HuH-7 (cell line): ENCODE results near the gene ARL2BP.

ENCODE experiments used
- DNase-seq: peaks from one replicate; pipeline ENCODE4 v3.0.0; 2011; ENCODE audit warnings: low spot score

Gene ARL2BP

DNA sequence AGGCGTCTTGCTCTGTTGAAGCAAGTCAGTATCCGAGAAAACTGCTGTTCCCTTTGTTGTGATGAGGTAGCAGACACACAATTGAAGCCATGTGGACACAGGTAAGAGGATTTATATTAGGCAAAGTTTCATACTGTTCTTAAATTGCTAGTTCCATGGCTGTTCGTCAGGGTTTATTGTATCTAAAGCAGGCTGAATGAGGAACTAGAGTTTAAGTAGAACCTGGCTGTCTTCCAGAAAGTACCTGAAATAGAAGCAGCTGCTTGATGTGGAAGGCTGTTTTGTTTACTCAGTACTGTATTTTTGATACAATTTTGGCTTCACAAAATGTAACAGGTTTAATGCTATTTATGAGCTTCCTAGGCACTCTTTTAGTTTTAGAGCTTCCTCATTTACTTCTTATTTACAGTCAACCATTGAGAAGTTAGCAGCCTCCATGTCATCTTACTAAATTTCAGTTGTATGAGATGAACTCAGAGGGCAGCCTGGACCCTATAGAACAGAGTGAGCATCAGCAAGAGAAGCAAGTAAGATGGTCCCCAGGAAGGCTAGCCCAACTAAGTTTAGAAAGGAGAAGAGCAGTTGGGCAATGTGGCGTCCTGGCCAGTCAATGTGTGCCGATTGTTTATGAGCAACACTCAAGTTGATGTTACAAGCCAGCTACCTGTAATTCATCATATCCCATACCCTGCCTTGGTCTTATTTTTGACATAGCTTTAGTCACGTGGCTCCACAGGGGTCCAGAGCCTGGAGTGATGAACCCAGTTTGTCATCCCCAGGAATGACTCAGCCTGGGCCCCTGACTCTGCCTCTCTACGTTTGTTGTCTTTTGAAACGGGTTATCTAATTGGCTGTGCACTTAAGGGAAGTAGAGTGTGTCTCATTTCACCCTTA, 9.7 kb upstream of the ARL2BP start:
- DNase-seq: no peak

GRCh38 chr16:57236022-57236350, 9.1 kb upstream of the ARL2BP start:
- DNase-seq: no peak

DNA sequence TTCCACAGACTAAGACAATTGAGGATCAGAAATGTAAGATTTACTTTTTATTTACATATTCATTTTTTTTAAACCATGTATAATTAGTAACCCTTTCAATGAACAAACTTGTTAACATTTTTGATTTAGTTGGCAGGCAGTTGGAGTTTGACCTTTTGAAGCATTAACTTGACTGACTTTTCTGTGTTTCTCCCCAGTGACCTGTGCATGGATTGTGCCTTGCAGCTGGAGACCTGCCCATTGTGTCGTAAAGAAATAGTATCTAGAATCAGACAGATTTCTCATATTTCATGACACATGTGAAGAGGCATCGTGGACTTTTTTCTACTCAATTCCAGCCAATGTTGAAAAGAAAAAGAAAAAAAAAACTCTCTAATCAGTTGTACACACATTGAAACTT, 6.4 kb upstream of the ARL2BP start:
- DNase-seq: no peak

GRCh38 chr16:57239107-57239506, 6.0 kb upstream of the ARL2BP start:
- no peak for DNase-seq

DNA sequence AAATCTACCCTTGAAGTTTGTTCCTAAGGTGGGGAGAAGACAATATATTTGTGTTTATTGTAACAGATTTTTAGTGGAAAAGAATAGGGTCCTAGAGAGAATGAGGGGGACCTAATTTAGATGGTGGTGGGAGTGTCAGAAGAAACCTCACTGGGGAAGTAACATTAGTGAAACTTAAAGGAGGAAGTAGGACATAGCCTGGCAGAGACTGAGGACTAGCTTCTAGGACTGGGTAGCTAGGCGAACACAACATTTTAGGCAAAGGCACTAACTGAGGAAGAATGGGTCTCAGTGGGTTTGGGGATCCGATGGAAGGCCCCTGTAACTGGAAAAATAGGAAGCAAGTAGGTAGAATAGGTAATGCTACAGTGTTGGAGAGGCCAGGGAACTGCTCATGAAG, 4.2 kb upstream of the ARL2BP start:
- DNase-seq: no peak

DNA sequence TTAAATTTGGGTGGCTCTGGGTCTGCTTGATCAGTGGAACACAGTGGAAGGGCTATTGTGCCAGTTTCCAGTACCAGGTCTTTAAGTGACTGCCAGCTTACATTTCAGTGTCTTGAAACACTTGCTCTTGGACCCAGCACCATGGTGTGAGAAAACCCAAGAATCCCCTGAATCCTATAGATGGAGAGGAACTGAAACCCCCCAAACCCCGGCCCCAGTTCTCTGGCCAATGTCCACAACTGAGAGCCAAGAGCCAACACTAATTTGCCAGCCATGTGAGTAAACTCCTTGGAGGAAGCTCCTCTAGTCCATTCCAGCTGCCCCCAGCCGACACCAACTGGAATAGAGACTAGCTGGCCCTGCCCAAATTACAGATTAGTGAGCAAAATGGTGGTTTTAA, 2.4 kb upstream of the ARL2BP start:
- no peak for DNase-seq

DNA sequence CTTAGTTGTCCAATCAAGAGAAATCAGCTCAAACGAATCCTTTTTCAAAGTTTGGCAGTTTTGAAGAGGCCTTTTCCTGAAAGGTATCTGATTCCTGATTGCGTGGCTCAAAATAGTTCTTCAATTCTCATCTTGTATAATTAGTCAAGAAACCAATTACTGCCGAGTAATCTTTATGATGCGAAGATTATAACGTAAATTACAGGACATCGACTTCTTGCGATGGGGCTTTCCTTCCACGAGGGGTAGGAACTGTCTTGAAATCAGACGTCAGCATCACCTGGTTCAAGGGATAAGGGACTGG, 644 bp upstream of the ARL2BP start:
- no peak for DNase-seq

- peak; percentile 34 for DNase-seq
Observed at GRCh38 chr16:57245472-57246113, 534 bp downstream of the ARL2BP start.

DNA sequence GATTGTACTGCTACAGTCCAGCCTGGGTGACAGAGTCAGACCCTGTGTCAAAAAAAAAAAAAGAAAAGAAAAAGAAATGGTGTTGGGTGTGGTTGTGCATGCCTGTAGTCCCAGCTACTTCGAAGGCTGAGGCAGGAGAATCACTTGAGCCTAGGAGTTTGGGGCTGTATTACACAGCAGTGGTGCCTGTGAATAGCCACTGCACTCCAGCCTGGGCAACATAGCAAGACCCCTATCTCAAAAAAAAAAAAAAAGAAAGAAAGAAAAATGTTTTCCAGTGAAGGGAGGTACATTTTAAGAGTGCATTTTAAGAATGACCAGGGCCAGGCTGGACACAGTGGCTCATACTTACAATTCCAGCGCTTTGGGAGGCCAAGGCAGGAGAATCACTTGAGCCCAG, 6.3 kb downstream of the ARL2BP start:
- no peak for DNase-seq

GRCh38 chr16:57252148-57252721, 7.2 kb downstream of the ARL2BP start:
- no peak for DNase-seq

GRCh38 chr16:57253466-57253865, 8.4 kb downstream of the ARL2BP start:
- no peak for DNase-seq

DNA sequence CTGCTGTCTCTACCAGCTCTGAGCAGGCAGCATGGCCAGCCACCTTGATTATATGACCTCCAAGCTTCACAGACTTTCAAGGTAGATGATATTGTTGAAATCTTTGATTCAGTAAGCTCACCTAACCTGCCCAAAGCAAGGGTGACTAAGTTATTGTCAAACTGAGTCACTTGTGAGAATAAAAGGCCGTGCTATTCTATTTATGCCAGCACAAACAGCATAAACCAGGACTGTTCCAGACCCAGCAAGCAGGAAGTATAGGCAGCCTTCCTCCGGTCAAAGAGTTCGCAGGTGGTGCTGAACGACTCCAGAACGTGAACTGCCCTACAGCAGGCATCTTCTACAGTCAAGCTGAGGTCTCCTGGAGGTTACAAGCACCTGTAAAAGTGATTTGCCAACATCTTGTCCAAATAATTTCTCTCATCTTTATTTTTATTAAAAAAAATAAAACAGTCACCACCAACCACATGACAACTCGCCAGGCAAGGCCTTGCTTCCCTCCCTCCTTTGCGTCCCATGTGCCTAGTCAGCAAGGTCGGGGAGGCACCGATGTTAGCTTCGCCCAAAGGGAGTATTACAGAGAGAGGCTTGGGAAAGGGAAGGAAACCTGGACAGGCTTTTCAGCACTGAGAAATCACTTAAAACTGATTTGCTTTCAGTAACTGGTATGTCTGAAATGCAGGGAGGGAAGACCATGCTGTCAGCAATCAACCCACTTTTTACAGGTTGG, 10.8 kb downstream of the ARL2BP start:
- DNase-seq: no peak

DNA sequence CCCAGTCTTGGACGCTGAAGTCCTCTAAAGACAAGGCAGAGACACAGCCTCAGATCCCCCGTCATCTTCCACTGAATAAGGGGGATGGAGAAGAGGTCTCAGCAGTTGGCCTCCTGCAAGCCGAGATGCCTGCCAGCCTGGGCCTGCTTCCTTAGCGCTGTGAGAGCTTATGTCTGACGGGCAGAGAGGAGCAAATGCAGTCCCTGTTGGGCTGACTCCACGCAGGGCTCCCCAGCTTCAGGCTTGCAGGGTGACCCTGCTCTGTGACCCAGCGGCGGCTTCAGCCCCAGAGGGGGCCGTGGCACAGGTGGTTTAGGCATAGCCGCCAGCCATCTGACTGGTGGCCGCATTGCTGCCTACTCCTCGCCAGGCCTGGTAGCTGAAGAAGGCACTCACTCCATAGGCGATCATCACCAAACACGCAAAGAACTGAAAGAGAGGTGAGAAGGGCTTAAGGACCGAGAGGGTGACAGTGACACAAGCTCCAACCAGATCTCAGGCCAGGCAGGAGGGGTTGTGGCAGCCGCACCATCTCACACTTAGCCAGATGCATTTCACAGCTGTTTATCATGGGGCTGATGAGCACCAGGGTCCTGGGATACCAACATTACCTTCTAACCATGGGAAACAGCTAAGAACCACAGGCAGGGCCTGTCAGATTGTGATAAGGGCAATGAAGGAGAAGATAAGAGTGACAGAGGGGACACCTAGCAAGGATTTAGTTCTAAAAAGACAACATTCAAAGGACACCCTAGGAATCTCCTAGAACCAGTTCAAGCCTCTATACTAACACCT, 11.7 kb downstream of the ARL2BP start:
- no peak for DNase-seq

DNA sequence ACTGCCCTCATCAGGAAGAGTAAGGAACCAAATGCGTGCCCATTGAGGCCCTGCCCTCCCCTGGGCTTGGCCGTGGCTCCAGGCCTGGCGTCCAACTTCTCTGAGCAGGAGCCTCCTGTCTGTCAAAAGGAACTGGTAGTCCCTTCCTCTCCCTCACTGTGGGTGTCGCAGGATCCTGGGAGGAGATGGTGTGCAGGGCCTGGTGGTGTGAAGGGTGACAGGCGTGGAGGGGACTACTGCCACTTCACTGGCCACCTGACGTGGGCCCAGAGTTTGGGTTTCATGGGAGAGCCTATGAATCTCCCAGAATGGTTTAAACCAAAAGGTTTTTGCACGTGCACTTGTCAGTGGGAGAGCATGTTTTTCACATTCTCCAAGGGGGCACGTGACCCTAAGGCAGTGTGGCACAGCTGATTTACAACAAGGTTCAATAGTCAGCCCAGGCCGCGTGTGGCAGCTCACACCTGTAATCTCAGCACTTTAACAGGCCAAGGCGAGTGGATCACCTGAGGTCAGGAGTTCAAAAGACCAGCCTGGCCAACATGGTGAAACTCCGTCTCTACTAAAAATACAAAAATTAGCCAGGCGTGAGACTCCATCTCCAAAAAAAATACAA, 12.5 kb downstream of the ARL2BP start:
- no peak for DNase-seq

GRCh38 chr16:57258226-57258909, 13.3 kb downstream of the ARL2BP start:
- no peak for DNase-seq

DNA sequence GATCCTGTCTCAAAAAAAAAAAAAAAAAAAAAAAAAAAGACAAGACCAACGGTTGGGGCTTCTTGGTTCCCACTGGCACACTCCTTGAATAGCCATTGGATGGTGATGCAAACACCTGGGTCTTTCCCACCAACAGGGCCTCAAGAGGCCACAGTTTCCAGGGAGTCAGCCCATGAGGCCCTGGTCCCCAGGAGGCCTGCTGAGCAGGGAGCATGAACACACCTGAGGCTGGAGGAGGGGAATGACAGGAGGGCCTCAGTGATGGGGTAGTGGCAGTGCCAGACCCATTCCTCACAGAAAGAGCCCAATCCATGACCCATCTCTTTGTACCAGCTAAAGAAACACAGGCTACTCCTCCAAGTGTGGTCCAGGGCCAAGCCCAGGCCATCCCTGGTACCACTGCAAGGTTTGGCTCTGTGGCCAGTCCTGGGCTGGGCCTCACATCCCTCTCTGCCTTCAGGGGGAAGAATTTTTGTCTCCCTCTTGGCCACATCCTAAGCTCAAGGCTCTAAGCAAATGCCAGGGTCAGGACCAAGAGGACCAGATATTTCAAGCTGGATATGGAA, 13.9 kb downstream of the ARL2BP start:
- DNase-seq: no peak

DNA sequence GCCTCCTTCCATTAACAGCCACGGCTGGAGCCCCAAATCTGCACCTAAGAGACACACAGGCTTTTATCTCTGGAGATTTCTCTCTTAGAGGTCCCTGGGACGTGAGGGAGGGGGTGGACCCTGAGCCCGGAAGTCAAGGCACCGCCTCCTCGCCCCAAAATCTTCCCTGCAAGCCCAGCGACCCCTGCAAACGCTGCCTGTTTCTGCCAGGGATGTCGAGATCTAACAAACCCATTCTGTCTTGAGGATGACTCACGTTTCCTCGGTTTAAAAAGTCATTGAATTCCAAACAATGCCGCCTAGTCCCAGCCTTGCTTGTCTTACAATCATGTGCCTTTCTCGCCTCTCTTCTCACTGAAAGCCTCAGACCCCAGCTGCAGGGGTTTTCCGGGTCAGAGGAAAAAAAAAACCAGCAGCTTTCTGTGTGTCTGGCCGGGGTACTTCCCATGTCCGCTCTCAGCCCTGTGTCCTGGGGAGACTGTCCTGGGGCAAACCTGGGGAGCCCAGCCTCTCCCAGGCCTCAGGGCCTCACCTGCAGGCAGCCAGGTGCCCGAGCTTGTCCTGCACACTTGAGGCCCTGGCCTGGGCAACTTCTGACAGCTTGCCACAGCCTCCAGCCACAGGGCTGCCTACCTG, 15.4 kb downstream of the ARL2BP start:
- no peak for DNase-seq

- DNase-seq: no peak
Observed at GRCh38 chr16:57261806-57262205, 16.7 kb downstream of the ARL2BP start.

DNA sequence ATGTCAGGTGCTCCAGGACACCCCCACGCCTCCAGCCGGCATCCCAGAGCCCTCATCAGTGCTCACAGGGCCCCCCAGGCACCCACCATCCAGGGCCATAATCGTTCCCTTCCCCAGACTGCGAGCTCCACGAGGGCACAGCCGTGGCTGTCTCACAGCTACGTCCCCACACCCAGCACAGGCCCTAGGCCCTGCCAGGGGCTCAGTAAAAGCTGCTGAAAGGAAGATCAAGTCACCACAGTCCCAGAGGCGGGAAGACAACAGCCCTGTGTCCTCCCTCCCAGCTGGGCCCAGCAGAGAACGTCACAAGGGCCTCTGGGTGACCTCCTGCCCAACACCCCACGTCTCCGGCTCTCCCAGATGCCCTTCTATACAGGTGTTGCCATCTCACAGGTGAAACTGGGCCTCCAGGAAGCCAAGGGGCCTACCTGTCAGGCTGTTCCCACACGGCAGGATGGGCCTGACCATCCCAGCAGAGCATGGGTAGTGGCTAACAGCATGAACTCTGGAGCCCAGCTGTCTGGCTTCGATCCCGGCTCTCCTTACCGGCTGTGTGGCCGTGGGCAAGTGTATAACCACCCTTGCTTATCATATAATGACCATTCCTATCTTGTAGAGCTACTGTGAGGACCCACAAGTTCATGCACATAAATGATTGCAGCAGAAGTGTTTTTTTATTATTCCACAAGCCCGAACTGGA, 17.9 kb downstream of the ARL2BP start:
- DNase-seq: no peak
